H9 (cell line): ENCODE data around the gene KTN1. TPM values are rescaled to one million over a fixed set of nuclear protein-coding genes. Genes with fewer than 3 reads are reported as not detected.

Source experiments
- DNase-seq: peaks from one replicate; pipeline ENCODE4 v3.0.0-alpha.2; 2017
- H2AFZ ChIP-seq: one replicate; pipeline ENCODE4 v1.6.1; 2013; ENCODE audit warnings: mild to moderate bottlenecking, low read length, control low read depth, moderate library complexity
- H2AK5ac ChIP-seq: 2 replicates; pipeline ENCODE4 v1.6.1; 2013; ENCODE audit warnings: low read length, control low read depth, mixed read lengths; ENCODE audit not compliant: insufficient read length
- H2BK120ac ChIP-seq: one replicate; pipeline ENCODE4 v1.6.1; 2013; ENCODE audit warnings: low read depth, mild to moderate bottlenecking, low read length, control low read depth, inconsistent platforms; ENCODE audit not compliant: poor library complexity, severe bottlenecking
- H2BK12ac ChIP-seq: 2 replicates; pipeline ENCODE4 v1.6.1; 2013; ENCODE audit warnings: low read length, control low read depth, mixed read lengths, low read depth; ENCODE audit not compliant: insufficient read length
- H2BK15ac ChIP-seq: 2 replicates; pipeline ENCODE4 v1.6.1; 2013; ENCODE audit warnings: low read depth, low read length, control low read depth
- H2BK20ac ChIP-seq: one replicate; pipeline ENCODE4 v1.6.1; 2013; ENCODE audit warnings: low read depth, mild to moderate bottlenecking, low read length, control low read depth, inconsistent platforms; ENCODE audit not compliant: poor library complexity, severe bottlenecking
- H2BK5ac ChIP-seq: 2 replicates; pipeline ENCODE4 v1.6.1; 2013; ENCODE audit warnings: low read length, control low read depth, mixed read lengths; ENCODE audit not compliant: insufficient read length
- H3K14ac ChIP-seq: 2 replicates; pipeline ENCODE4 v1.6.1; 2013; ENCODE audit warnings: low read length, control low read depth; ENCODE audit not compliant: insufficient read depth
- H3K18ac ChIP-seq: 2 replicates; pipeline ENCODE4 v1.6.1; 2013; ENCODE audit warnings: low read depth, mild to moderate bottlenecking, mixed read lengths, low read length, control low read depth; ENCODE audit not compliant: insufficient read length
- H3K23ac ChIP-seq: 2 replicates; pipeline ENCODE4 v1.6.1; 2013; ENCODE audit warnings: low read length, control low read depth, mixed read lengths, low read depth; ENCODE audit not compliant: insufficient read length
- H3K23me2 ChIP-seq: 2 replicates; pipeline ENCODE4 v1.6.1; 2013; ENCODE audit warnings: low read depth, mild to moderate bottlenecking, mixed read lengths, low read length, control low read depth; ENCODE audit not compliant: insufficient read length, poor library complexity, severe bottlenecking
- H3K27ac ChIP-seq: 2 replicates; pipeline ENCODE4 v1.5.1; 2013; ENCODE audit warnings: low read length, control low read depth, mixed read lengths, low read depth; ENCODE audit not compliant: insufficient read length
- H3K27me3 ChIP-seq: 2 replicates; pipeline ENCODE4 v1.6.1; 2013; ENCODE audit warnings: low read length, control low read depth, inconsistent platforms; ENCODE audit not compliant: insufficient read depth
- H3K4ac ChIP-seq: 2 replicates; pipeline ENCODE4 v1.6.1; 2013; ENCODE audit warnings: low read depth, mild to moderate bottlenecking, control low read depth, inconsistent platforms, low read length, moderate library complexity
- H3K4me1 ChIP-seq: 2 replicates; pipeline ENCODE4 v1.6.1; 2013; ENCODE audit warnings: low read length, control low read depth, inconsistent platforms; ENCODE audit not compliant: insufficient read depth
- H3K4me2 ChIP-seq: 2 replicates; pipeline ENCODE4 v1.6.1; 2013; ENCODE audit warnings: low read length, control low read depth, mixed read lengths; ENCODE audit not compliant: insufficient read length, insufficient read depth
- H3K56ac ChIP-seq: 2 replicates; pipeline ENCODE4 v1.6.1; 2013; ENCODE audit warnings: low read depth, mild to moderate bottlenecking, mixed read lengths, low read length, control low read depth; ENCODE audit not compliant: insufficient read length
- H3K79me1 ChIP-seq: 2 replicates; pipeline ENCODE4 v1.6.1; 2013; ENCODE audit warnings: low read depth, mild to moderate bottlenecking, moderate library complexity, low read length, control low read depth, inconsistent platforms; ENCODE audit not compliant: insufficient read depth, poor library complexity, severe bottlenecking
- H3K79me2 ChIP-seq: 2 replicates; pipeline ENCODE4 v1.6.1; 2013; ENCODE audit warnings: low read length, control low read depth, inconsistent platforms; ENCODE audit not compliant: insufficient read depth
- H3K9ac ChIP-seq: 2 replicates; pipeline ENCODE4 v1.6.1; 2013; ENCODE audit warnings: low read length, control low read depth, mixed read lengths; ENCODE audit not compliant: insufficient read length; ENCODE audit errors: extremely low read depth
- H3K9me3 ChIP-seq: one replicate; pipeline ENCODE4 v1.6.1; 2013; ENCODE audit warnings: low read depth, low read length, inconsistent platforms; ENCODE audit not compliant: control insufficient read depth
- H3T11ph ChIP-seq: one replicate; pipeline ENCODE4 v1.6.1; 2013; ENCODE audit warnings: mild to moderate bottlenecking, low read length, control low read depth, inconsistent platforms
- H4K20me1 ChIP-seq: one replicate; pipeline ENCODE4 v1.6.1; 2013; ENCODE audit not compliant: control insufficient read depth, insufficient read length, insufficient read depth
- H4K5ac ChIP-seq: 2 replicates; pipeline ENCODE4 v1.6.1; 2013; ENCODE audit warnings: low read depth, mild to moderate bottlenecking, mixed read lengths, low read length, control low read depth; ENCODE audit not compliant: insufficient read length
- H4K8ac ChIP-seq: replicated peaks from 2 replicates; pipeline ENCODE4 v1.6.1; 2013; ENCODE audit warnings: low read length, control low read depth, mixed read lengths, low read depth; ENCODE audit not compliant: insufficient read length
- H4K91ac ChIP-seq: 2 replicates; pipeline ENCODE4 v1.6.1; 2013; ENCODE audit warnings: low read depth, mild to moderate bottlenecking, moderate library complexity, mixed read lengths, low read length, control low read depth; ENCODE audit not compliant: insufficient read length
- H3K27ac Mint-ChIP-seq, 3 experiments: 2 replicates in 2 of 3; 3 replicates in 1 of 3; pipeline ENCODE4 v1.8.0; 2020 to 2021; ENCODE audit warnings: mixed read lengths in 3 of 3, mild to moderate bottlenecking in 1 of 3, moderate library complexity in 1 of 3
- H3K27me3 Mint-ChIP-seq: 2 replicates; pipeline ENCODE4 v1.8.0; 2021; ENCODE audit warnings: low read depth, mild to moderate bottlenecking, moderate library complexity, mixed read lengths
- H3K36me3 Mint-ChIP-seq, 3 experiments: 2 replicates in 2 of 3; 3 replicates in 1 of 3; pipeline ENCODE4 v1.8.0; 2020 to 2021; ENCODE audit warnings: low read depth in 3 of 3, mixed read lengths in 3 of 3; ENCODE audit not compliant: insufficient read depth in 1 of 3
- H3K4me1 Mint-ChIP-seq, 2 experiments: 2 replicates each; pipeline ENCODE4 v1.8.0; 2020; ENCODE audit warnings: mixed read lengths in 2 of 2
- H3K4me3 Mint-ChIP-seq, 2 experiments: 2 replicates in 1 of 2; 3 replicates in 1 of 2; pipeline ENCODE4 v1.8.0; 2020 to 2021; ENCODE audit warnings: mild to moderate bottlenecking in 2 of 2, mixed read lengths in 2 of 2, moderate library complexity in 1 of 2
- H3K9me3 Mint-ChIP-seq, 2 experiments: 2 replicates in 1 of 2; 3 replicates in 1 of 2; pipeline ENCODE4 v1.8.0; 2020; ENCODE audit warnings: mild to moderate bottlenecking in 2 of 2, mixed read lengths in 2 of 2, moderate library complexity in 1 of 2
- WGBS: extraction: QIAGEN DNeasy Blood & Tissue Kit; methylation state at CpG from one replicate; pipeline ENCODE4 v1.1.7; 2013; ENCODE audit warnings: missing lambda C conversion rate, low lambda C conversion rate, mixed read lengths; ENCODE audit not compliant: insufficient read length; ENCODE audit errors: extremely low coverage; 5-methylcytosine and 5-hydroxymethylcytosine counted together
- total RNA-seq: library from RNA; stranded (reverse); gene quantifications from 2 replicates; pipeline ENCODE4 v1.2.1, GENCODE V29; 2021
- TF ChIP-seq, protein P1 (sequence below): fragments of 200-600 bp; sonication (generic); conservative IDR thresholded peaks from 3 replicates; pipeline ENCODE4 v1.8.0; 2021; ENCODE audit warnings: antibody characterized with exemption, mild to moderate bottlenecking

Gene KTN1
- total RNA-seq, 1 experiment from 2014 or later = 128 TPM

DNA sequence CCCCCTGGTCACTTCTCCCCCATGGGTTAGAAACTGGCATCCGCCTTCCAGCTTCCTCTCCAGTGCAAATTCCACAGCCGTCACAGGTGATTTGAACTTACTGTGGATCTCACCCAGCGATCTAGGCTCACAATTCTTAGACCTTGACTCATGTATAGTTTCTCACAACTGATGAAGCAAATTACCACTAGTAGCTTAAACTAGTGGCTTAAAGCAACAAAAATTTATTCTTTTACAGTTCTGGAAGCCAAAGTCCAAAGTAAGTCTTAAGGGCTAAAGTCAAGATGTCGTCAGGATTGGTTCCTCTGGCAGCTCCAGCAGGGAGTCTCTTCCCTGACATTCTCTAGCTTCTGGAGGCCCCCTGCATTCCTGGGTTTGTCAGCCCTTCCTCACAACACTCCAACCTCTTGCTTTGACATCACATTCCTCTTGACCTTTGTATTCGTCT is 117.4 kb downstream of the KTN1 start:
- Histone ChIP-seq H2BK20ac (no peak overlapping the region), H2AK5ac (no peak overlapping the region), H3K23ac (no peak overlapping the region), H2BK12ac (no peak overlapping the region), H3K18ac (no peak overlapping the region), H4K20me1 (no peaks in the 10 kb centered on the region), H3K56ac (no peak overlapping the region), H3K4me1 (no peaks in the 10 kb centered on the region; the same call in 1 of the 2 replicates), H3K14ac (no peak overlapping the region), H2AFZ (no peak overlapping the region), H4K91ac (no peak overlapping the region), H3K4ac (no peak overlapping the region), H3T11ph (no peak overlapping the region), H2BK120ac (no peak overlapping the region), H3K23me2 (no peaks in the 10 kb centered on the region), H4K8ac (no peak overlapping the region), H3K79me2 (no peaks in the 10 kb centered on the region), H3K79me1 (no peaks in the 10 kb centered on the region), H3K4me2 (no peak overlapping the region), H2BK15ac (no peak overlapping the region), H4K5ac (no peak overlapping the region), H3K9me3 (no peaks in the 10 kb centered on the region), H3K27ac (no peak overlapping the region), H3K9ac (no peak overlapping the region), H2BK5ac (no peak overlapping the region), H3K27me3 (no peaks in the 10 kb centered on the region)
- no peak for DNase-seq
- Mint-ChIP-seq H3K36me3 (peaks cover 4 to 11% (median 4%) of the 10 kb centered on the region in 3 experiments; a peak in 6 of 7 replicates), H3K4me1 (peaks cover 26 to 29% of the 10 kb centered on the region in 2 experiments), H3K27me3 (no peaks in the 10 kb centered on the region), H3K9me3 (peaks cover 3% of the 10 kb centered on the region in 2 experiments; a peak in 2 of 5 replicates), H3K4me3 (no peak overlapping the region), H3K27ac (0 out of 7 replicates have a peak overlapping the region, but pooled peaks of 1 of the 3 experiments have one; percentile 60)
- no CpG with 5 or more reads among the region's 5 CpGs for WGBS
- TF ChIP-seq, protein P1, sequence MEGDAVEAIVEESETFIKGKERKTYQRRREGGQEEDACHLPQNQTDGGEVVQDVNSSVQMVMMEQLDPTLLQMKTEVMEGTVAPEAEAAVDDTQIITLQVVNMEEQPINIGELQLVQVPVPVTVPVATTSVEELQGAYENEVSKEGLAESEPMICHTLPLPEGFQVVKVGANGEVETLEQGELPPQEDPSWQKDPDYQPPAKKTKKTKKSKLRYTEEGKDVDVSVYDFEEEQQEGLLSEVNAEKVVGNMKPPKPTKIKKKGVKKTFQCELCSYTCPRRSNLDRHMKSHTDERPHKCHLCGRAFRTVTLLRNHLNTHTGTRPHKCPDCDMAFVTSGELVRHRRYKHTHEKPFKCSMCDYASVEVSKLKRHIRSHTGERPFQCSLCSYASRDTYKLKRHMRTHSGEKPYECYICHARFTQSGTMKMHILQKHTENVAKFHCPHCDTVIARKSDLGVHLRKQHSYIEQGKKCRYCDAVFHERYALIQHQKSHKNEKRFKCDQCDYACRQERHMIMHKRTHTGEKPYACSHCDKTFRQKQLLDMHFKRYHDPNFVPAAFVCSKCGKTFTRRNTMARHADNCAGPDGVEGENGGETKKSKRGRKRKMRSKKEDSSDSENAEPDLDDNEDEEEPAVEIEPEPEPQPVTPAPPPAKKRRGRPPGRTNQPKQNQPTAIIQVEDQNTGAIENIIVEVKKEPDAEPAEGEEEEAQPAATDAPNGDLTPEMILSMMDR = no peak
